Suprapubic skin (tissue), 4 donors: ENCODE results near the gene TMEM128. TPM values are rescaled to one million over a fixed set of nuclear protein-coding genes. Genes with fewer than 3 reads are reported as not detected.
"Not testable (repeated sequence)": the region's sequence is repeated elsewhere in the genome, so short reads cannot be mapped to it uniquely, and the experiment has no call there.

Experiments used
- DNase-seq, 2 donors: peaks; one replicate each; pipeline ENCODE4 v3.0.0-alpha.2; 2019; ENCODE audit warnings: low spot score in 2 of 2
- H3K27ac ChIP-seq: fragments of 200-600 bp; sonication (generic); one replicate; pipeline ENCODE4 v1.5.1; 2019
- H3K27me3 ChIP-seq: fragments of 200-600 bp; sonication (generic); one replicate; pipeline ENCODE4 v1.5.1; 2019
- H3K36me3 ChIP-seq: fragments of 200-600 bp; sonication (generic); one replicate; pipeline ENCODE4 v1.5.1; 2019
- H3K4me1 ChIP-seq: fragments of 200-600 bp; sonication (generic); one replicate; pipeline ENCODE4 v1.5.1; 2019
- H3K4me3 ChIP-seq: fragments of 200-600 bp; sonication (generic); one replicate; pipeline ENCODE4 v1.5.1; 2019; ENCODE audit warnings: mild to moderate bottlenecking
- H3K9me3 ChIP-seq: fragments of 200-600 bp; sonication (generic); one replicate; pipeline ENCODE4 v1.5.1; 2019
- EP300 ChIP-seq: sonication (generic); formaldehyde crosslinking; IDR thresholded peaks from one replicate; pipeline ENCODE4 v1.6.1; 2017; ENCODE audit warnings: antibody characterized with exemption
- POLR2A ChIP-seq, 2 donors: fragments of 450-650 bp; IDR thresholded peaks; one replicate each; pipeline ENCODE4 v1.6.1; 2017; ENCODE audit warnings: antibody characterized with exemption in 2 of 2, mild to moderate bottlenecking in 2 of 2, moderate library complexity in 2 of 2
- POLR2AphosphoS5 ChIP-seq, 3 donors: sonication (generic); formaldehyde crosslinking; IDR thresholded peaks; one replicate each; pipeline ENCODE4 v1.6.1; 2017; ENCODE audit warnings: antibody characterized with exemption in 3 of 3
- WGBS: methylation state at CpG from one replicate; pipeline ENCODE4 v1.1.5; 2018; 5-methylcytosine and 5-hydroxymethylcytosine counted together
- total RNA-seq, 4 donors: library from RNA; depleted of rRNA; stranded (reverse); fragments of >200 nt; gene quantifications; one replicate each; pipeline ENCODE4 v1.1.0, GENCODE V29; 2016
- TF ChIP-seq, protein P1 (sequence below), 2 donors: fragments of 200-600 bp in 1 of 2; fragments of 450-650 bp in 1 of 2; sonication (generic) in 1 of 2; IDR thresholded peaks; one replicate each; pipeline ENCODE4 v1.5.1; 2016 to 2019; ENCODE audit warnings: antibody characterized with exemption in 2 of 2, mild to moderate bottlenecking in 1 of 2, moderate library complexity in 1 of 2

TMEM128 gene
- total RNA-seq, 4 donors from 2014 or later: 12.6 to 19.5 (median 17.1) TPM

DNA sequence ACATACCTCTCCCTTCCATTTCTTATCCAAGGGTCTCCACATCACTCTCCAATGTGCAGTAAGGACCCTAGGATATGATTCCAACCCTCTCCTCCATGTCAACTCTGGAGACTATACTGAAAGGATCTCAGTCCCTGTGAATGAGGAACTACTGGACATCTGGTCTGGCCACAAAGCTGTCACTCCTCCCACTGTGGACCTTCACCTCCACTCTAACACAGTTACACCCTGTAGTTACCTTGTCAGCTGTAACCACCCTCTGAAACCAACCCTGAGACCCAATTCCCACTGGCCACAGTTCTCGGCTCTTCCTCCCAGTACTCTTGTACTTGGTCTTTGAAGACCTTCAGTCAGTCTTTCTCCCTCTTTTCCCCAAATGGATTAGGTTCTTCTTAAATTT is 2.9 kb downstream of the TMEM128 start:
- TF ChIP-seq POLR2AphosphoS5 (IDR thresholded peaks at IDR 0.05): no peak
- no peak for TF ChIP-seq EP300
- TF ChIP-seq, protein P1, sequence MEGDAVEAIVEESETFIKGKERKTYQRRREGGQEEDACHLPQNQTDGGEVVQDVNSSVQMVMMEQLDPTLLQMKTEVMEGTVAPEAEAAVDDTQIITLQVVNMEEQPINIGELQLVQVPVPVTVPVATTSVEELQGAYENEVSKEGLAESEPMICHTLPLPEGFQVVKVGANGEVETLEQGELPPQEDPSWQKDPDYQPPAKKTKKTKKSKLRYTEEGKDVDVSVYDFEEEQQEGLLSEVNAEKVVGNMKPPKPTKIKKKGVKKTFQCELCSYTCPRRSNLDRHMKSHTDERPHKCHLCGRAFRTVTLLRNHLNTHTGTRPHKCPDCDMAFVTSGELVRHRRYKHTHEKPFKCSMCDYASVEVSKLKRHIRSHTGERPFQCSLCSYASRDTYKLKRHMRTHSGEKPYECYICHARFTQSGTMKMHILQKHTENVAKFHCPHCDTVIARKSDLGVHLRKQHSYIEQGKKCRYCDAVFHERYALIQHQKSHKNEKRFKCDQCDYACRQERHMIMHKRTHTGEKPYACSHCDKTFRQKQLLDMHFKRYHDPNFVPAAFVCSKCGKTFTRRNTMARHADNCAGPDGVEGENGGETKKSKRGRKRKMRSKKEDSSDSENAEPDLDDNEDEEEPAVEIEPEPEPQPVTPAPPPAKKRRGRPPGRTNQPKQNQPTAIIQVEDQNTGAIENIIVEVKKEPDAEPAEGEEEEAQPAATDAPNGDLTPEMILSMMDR (IDR thresholded peaks at IDR 0.05): no peak
- no peak for TF ChIP-seq POLR2A (IDR thresholded peaks at IDR 0.05)
- WGBS: 96% methylated on average over 1 of the region's 1 CpG
- Histone ChIP-seq H3K4me1 (peaks cover 22% of the 10 kb centered on the region), H3K9me3 (no peaks in the 10 kb centered on the region), H3K27me3 (no peaks in the 10 kb centered on the region), H3K4me3 (no peak overlapping the region), H3K36me3 (peaks cover 44% of the 10 kb centered on the region), H3K27ac (no peak overlapping the region)
- no peak for DNase-seq

DNA sequence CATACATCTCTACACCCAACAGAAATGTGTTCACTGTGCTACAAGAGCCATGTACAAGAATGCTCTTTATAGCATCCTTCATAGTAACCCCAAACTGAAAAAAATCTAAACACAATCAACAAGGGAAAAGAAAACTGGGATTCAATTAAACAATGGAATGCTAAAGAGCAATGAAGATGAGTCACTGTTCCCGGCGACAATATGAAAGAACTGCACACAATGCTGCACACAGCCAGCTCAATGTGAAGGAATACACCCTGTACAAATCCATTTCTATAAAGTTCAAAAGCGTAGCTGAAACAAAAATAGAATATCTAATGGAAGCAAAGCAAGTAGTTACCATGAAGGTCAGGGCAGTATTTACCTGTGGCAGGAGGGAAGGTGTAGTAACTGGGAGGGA is 8.5 kb downstream of the TMEM128 start:
- not testable (repeated sequence) for H3K9me3 ChIP-seq, DNase-seq, H3K27ac ChIP-seq, H3K4me3 ChIP-seq, H3K4me1 ChIP-seq, H3K27me3 ChIP-seq
- H3K36me3 ChIP-seq: peaks cover 66% of the 10 kb centered on the region
- 93% methylated on average over 3 of the region's 3 CpGs for whole genome bisulfite sequencing

DNA sequence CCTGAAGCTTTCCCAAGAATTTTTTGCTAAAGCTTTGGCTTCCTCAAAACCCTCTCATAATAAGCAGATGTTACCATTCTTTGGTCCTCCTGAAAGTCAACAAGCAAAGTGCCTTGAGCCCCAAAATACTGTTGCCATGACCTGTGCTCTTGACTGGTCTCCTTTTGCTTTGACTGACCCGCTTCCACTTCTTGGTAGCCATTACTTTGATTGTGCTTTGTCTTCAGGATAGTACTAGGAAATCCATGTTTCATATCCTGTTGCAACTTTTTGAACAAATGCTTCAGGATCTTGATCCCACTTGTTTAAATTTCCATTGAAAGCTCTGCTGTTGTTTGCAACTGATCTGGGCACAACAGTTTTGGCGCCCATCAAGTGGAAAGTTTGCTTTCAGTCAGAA is 14.4 kb downstream of the TMEM128 start:
- DNase-seq: no peak
- no peak for TF ChIP-seq POLR2A (IDR thresholded peaks at IDR 0.05)
- TF ChIP-seq EP300: no peak
- no peak for TF ChIP-seq POLR2AphosphoS5 (IDR thresholded peaks at IDR 0.05)
- TF ChIP-seq, protein P1 (IDR thresholded peaks at IDR 0.05): no peak
- WGBS: 93% methylated on average over 2 of the region's 2 CpGs

DNA sequence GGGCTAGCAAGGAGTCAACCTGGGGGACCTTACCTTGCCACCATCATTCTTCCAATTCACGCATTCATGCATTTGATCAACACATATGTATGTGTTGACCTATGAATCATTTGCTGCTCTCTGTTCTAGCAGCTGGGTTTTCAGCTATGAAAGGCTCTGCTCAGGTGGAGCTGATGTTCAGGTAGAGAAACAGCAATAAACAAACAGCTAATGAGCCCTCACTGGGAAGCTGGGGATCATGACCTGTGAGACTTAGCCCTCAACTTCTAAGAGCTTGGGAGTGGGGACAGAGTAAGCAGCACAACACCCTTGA is 19.7 kb downstream of the TMEM128 start:
- Histone ChIP-seq H3K4me3 (no peak overlapping the region), H3K4me1 (peaks cover 8% of the 10 kb centered on the region), H3K27me3 (peaks cover 67% of the 10 kb centered on the region), H3K36me3 (no peaks in the 10 kb centered on the region), H3K27ac (no peak overlapping the region), H3K9me3 (no peaks in the 10 kb centered on the region)
- 77% methylated on average over 1 of the region's 1 CpG for WGBS
- no peak for DNase-seq
- TF ChIP-seq POLR2A (IDR thresholded peaks at IDR 0.05) (no peak), EP300 (no peak), POLR2AphosphoS5 (IDR thresholded peaks at IDR 0.05) (no peak)
- TF ChIP-seq, protein P1 (IDR thresholded peaks at IDR 0.05): no peak

More for the DNA sequence above, 14.4 kb downstream of the TMEM128 start:
- Histone ChIP-seq H3K27me3 (peaks cover 16% of the 10 kb centered on the region), H3K4me1 (no peaks in the 10 kb centered on the region), H3K9me3 (peaks cover 4% of the 10 kb centered on the region), H3K36me3 (peaks cover 20% of the 10 kb centered on the region), H3K27ac (no peak overlapping the region), H3K4me3 (no peak overlapping the region)

DNA sequence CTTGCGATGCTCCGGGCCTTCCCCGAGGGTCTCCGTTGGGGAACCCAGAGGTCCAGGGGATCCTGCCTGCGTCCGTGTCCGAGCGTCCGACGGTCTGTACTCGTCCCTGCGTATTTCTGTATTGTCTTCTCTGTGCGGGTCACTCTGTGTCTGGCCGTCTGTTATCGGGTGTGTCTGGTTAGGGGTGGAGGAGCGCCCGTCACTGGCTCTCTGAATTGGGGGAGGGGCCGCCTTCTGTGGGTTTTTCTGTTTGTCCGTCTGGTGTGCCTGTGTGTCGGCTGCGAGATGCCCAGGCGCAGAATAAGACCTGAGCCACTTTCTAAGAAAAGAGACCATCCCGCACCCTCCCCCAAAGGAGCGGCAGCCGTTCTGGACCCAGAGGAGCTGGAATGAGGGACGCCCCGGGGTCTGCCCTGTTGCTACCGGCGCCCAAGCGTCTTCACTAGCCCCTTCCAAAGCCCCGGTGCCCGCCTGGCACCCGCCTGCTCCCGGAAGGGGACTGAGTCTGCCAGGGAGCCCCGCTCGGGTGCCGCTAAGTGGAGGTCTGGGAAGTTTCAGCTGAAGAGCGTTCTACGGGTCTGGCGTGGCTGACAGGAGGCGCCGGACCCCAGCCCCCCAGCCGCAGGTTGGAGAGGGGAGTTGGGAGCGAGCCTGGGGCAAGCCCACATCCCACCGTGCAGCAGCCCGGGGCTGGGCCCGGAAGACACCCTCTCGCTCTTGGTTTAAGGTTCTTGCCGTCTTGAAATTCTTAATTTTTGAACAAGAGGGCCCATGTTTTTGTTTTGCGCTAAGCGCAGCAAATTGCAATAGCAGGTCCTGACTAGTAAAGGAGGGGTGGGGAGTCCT is 20.3 kb downstream of the TMEM128 start:
- DNase-seq: no peak
- peaks cover 72% of the 10 kb centered on the region for H3K27me3 ChIP-seq
- 21% methylated on average over 14 of the region's 51 CpGs for WGBS

More for the DNA sequence above, 20.3 kb downstream of the TMEM128 start:
- Histone ChIP-seq H3K4me1 (peaks cover 8% of the 10 kb centered on the region), H3K36me3 (no peaks in the 10 kb centered on the region), H3K4me3 (no peak overlapping the region), H3K9me3 (no peaks in the 10 kb centered on the region), H3K27ac (no peak overlapping the region)
- TF ChIP-seq, protein P1 (IDR thresholded peaks at IDR 0.05): no peak
- TF ChIP-seq POLR2A (IDR thresholded peaks at IDR 0.05) (no peak), EP300 (no peak), POLR2AphosphoS5 (IDR thresholded peaks at IDR 0.05) (no peak)
